ENCODE measurements around the gene PSME4.

Gene PSME4

GRCh38 chr2:53867169-53867568 lies 103.6 kb downstream of the PSME4 start:
- no peak for TF ChIP-seq TAF1 (IDR thresholded peaks at IDR 0.05; ENCODE audit: borderline replicate concordance, insufficient read depth, low read length)
- TF ChIP-seq FOXP2 (optimal IDR thresholded peaks at IDR 0.05; ENCODE audit: borderline replicate concordance, extremely low read depth, extremely low read length, insufficient read depth) = no peak
- TF ChIP-seq REST (IDR thresholded peaks at IDR 0.05; ENCODE audit: insufficient read depth in 1 of 2, low read depth in 2 of 2, low read length in 2 of 2) = no peak
- TF ChIP-seq POLR2AphosphoS5 (IDR thresholded peaks at IDR 0.05; ENCODE audit: low read depth, low read length) = no peak
- no peak for TF ChIP-seq SIN3A (IDR thresholded peaks at IDR 0.05; ENCODE audit: borderline replicate concordance, insufficient read depth, low read length)

GRCh38 chr2:53865962-53866361 lies 104.8 kb downstream of the PSME4 start:
- TF ChIP-seq FOXP2 (optimal IDR thresholded peaks at IDR 0.05; ENCODE audit: borderline replicate concordance, extremely low read depth, extremely low read length, insufficient read depth) (no peak), REST (IDR thresholded peaks at IDR 0.05; ENCODE audit: insufficient read depth in 1 of 2, low read depth in 2 of 2, low read length in 2 of 2) (no peak), SIN3A (IDR thresholded peaks at IDR 0.05; ENCODE audit: borderline replicate concordance, insufficient read depth, low read length) (no peak), POLR2AphosphoS5 (IDR thresholded peaks at IDR 0.05; ENCODE audit: low read depth, low read length) (no peak), TAF1 (IDR thresholded peaks at IDR 0.05; ENCODE audit: borderline replicate concordance, insufficient read depth, low read length) (no peak)

GRCh38 chr2:53865264-53865663 lies 105.5 kb downstream of the PSME4 start:
- no peak for TF ChIP-seq TAF1 (IDR thresholded peaks at IDR 0.05; ENCODE audit: borderline replicate concordance, insufficient read depth, low read length)
- TF ChIP-seq POLR2AphosphoS5 (IDR thresholded peaks at IDR 0.05; ENCODE audit: low read depth, low read length) = no peak
- TF ChIP-seq FOXP2 (optimal IDR thresholded peaks at IDR 0.05; ENCODE audit: borderline replicate concordance, extremely low read depth, extremely low read length, insufficient read depth) = no peak
- TF ChIP-seq REST (IDR thresholded peaks at IDR 0.05; ENCODE audit: insufficient read depth in 1 of 2, low read depth in 2 of 2, low read length in 2 of 2) = no peak
- TF ChIP-seq SIN3A (IDR thresholded peaks at IDR 0.05; ENCODE audit: borderline replicate concordance, insufficient read depth, low read length) = no peak

- no peak for TF ChIP-seq REST (IDR thresholded peaks at IDR 0.05; ENCODE audit: insufficient read depth in 1 of 2, low read depth in 2 of 2, low read length in 2 of 2)
- no peak for TF ChIP-seq POLR2AphosphoS5 (IDR thresholded peaks at IDR 0.05; ENCODE audit: low read depth, low read length)
- TF ChIP-seq TAF1 (IDR thresholded peaks at IDR 0.05; ENCODE audit: borderline replicate concordance, insufficient read depth, low read length) = no peak
These were observed 107.1 kb downstream of the PSME4 start for GRCh38 chr2:53863538-53864227.

GRCh38 chr2:53861824-53862223 lies 109.0 kb downstream of the PSME4 start:
- TF ChIP-seq TAF1 (IDR thresholded peaks at IDR 0.05; ENCODE audit: borderline replicate concordance, insufficient read depth, low read length) (no peak), REST (IDR thresholded peaks at IDR 0.05; ENCODE audit: insufficient read depth in 1 of 2, low read depth in 2 of 2, low read length in 2 of 2) (no peak), SIN3A (IDR thresholded peaks at IDR 0.05; ENCODE audit: borderline replicate concordance, insufficient read depth, low read length) (no peak), FOXP2 (optimal IDR thresholded peaks at IDR 0.05; ENCODE audit: borderline replicate concordance, extremely low read depth, extremely low read length, insufficient read depth) (no peak), POLR2AphosphoS5 (IDR thresholded peaks at IDR 0.05; ENCODE audit: low read depth, low read length) (no peak)

All from PFSK-1 (cell line).